ENCODE results near the gene OGT.
"Not testable (repeated sequence)": the region's sequence is repeated elsewhere in the genome, so short reads cannot be mapped to it uniquely, and the experiment has no call there.

Gene OGT

GRCh38 chrX:71532753-71533425 lies at the start of gene OGT:
Gene OGT, plus strand, starts transcription at chrX:71533104. Its CDS starts 196 bp downstream, at chrX:71533300.
- in situ Hi-C loops (cut with MboI; ENCODE audit: low pct_unique_long_range_greater_than_20kb, low sequenced_read_pairs, unreplicated experiment): no loop called here
- peak; percentile 60 for DNase-seq (ENCODE audit: low spot score)
- TF ChIP-seq CTCF (IDR thresholded peaks at IDR 0.05; ENCODE audit: extremely low read depth, insufficient read depth, missing control alignments): no peak

- in situ Hi-C loops (cut with MboI; ENCODE audit: low pct_unique_long_range_greater_than_20kb, low sequenced_read_pairs, unreplicated experiment): no loop called here
- TF ChIP-seq CTCF (IDR thresholded peaks at IDR 0.05; ENCODE audit: extremely low read depth, insufficient read depth, missing control alignments): no peak
Measured at GRCh38 chrX:71487814-71488213, 45.1 kb upstream of the OGT start.

GRCh38 chrX:71489540-71489939 lies 43.4 kb upstream of the OGT start:
- in situ Hi-C loops (cut with MboI; ENCODE audit: low pct_unique_long_range_greater_than_20kb, low sequenced_read_pairs, unreplicated experiment): no loop called here
- DNase-seq (ENCODE audit: low spot score): no peak
- TF ChIP-seq CTCF (IDR thresholded peaks at IDR 0.05; ENCODE audit: extremely low read depth, insufficient read depth, missing control alignments): no peak

More at GRCh38 chrX:71487814-71488213, 45.1 kb upstream of the OGT start:
- no peak for DNase-seq (ENCODE audit: low spot score)

GRCh38 chrX:71492231-71493065 lies 40.5 kb upstream of the OGT start:
- DNase-seq (ENCODE audit: low spot score): peak; percentile 63
- in situ Hi-C loops (cut with MboI; ENCODE audit: low pct_unique_long_range_greater_than_20kb, low sequenced_read_pairs, unreplicated experiment): no loop called here

GRCh38 chrX:71493111-71493613 lies 39.7 kb upstream of the OGT start:
- in situ Hi-C loops (cut with MboI; ENCODE audit: low pct_unique_long_range_greater_than_20kb, low sequenced_read_pairs, unreplicated experiment): no loop called here
- TF ChIP-seq CTCF (IDR thresholded peaks at IDR 0.05; ENCODE audit: extremely low read depth, insufficient read depth, missing control alignments): no peak
- DNase-seq (ENCODE audit: low spot score): no peak

More at GRCh38 chrX:71492231-71493065, 40.5 kb upstream of the OGT start:
- no peak for TF ChIP-seq CTCF (IDR thresholded peaks at IDR 0.05; ENCODE audit: extremely low read depth, insufficient read depth, missing control alignments)

GRCh38 chrX:71495979-71496378 lies 36.9 kb upstream of the OGT start:
- in situ Hi-C loops (cut with MboI; ENCODE audit: low pct_unique_long_range_greater_than_20kb, low sequenced_read_pairs, unreplicated experiment); DNase-seq (ENCODE audit: low spot score): not testable (repeated sequence)

- in situ Hi-C loops (cut with MboI; ENCODE audit: low pct_unique_long_range_greater_than_20kb, low sequenced_read_pairs, unreplicated experiment): no loop called here
- TF ChIP-seq CTCF (IDR thresholded peaks at IDR 0.05; ENCODE audit: extremely low read depth, insufficient read depth, missing control alignments): no peak
Measured at GRCh38 chrX:71496476-71496875, 36.4 kb upstream of the OGT start.

GRCh38 chrX:71502080-71502479 lies 30.8 kb upstream of the OGT start:
- not testable (repeated sequence) for DNase-seq (ENCODE audit: low spot score)

More at GRCh38 chrX:71496476-71496875, 36.4 kb upstream of the OGT start:
- no peak for DNase-seq (ENCODE audit: low spot score)

More at GRCh38 chrX:71502080-71502479, 30.8 kb upstream of the OGT start:
- in situ Hi-C loops (cut with MboI; ENCODE audit: low pct_unique_long_range_greater_than_20kb, low sequenced_read_pairs, unreplicated experiment): not testable (repeated sequence)
